ENCODE data around the gene M1AP.

GRCh38 chr2:74540291-74540690 lies 107.8 kb downstream of the M1AP start:
- TF ChIP-seq CTCF (IDR thresholded peaks at IDR 0.05): no peak
- TF ChIP-seq ZFX (IDR thresholded peaks at IDR 0.05; ENCODE audit: borderline replicate concordance): no peak
